ENCODE data around the gene CORO2B.

The CORO2B gene

DNA sequence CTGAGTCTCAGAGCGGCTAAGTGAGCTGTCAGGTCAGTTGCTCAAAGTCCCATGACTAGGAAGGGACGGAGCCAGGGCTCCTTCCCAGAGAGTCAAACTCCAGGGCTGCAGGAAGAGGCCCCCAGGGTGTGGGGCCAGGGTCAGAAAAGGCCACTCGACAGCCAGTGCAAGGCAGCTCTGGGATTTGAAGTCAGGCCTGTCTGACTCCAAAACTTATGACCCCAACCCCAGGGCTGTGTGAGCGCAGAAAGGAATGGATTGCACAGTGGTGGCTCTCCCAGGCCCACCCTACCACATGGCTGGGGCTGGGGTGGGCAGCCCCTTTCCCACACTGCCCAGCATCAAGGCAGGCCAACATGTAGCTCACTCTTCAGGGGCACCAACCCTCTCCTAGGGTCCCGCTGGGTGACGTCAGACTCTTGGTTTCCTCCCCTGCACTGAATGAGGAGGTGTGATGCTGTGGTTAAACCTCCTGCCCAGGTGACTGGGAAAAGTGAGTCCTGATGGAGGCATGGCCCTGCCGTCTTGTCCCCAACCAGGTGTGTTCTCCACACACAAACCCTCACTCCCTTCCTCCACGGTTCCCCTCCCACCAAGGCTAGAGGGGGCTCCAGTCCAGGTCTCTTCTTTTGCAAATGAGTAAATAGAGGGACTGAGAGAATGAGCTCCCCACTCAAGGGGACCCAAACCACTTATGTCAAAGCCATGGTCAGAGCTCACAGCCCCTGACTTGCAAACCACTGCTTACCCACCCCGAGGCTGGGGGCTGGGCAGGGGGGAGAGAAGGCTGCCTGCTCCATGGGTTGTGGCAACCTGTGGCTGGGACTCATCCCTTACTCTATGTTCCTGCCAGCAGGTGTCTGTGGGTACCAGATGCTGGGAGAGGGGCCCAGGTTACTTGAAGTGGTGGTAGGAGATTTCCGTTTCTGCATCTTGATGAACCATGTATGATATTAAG, 23.8 kb upstream of the CORO2B start:
- no peak for DNase-seq (ENCODE audit: low read depth)
- H3K4me3 ChIP-seq (ENCODE audit: low read depth, low read length): no peak overlapping the region
- TF ChIP-seq CTCF (conservative IDR thresholded peaks at IDR 0.05; ENCODE audit: low read depth, low read length): no peak

- no peak overlapping the region for H3K4me3 ChIP-seq (ENCODE audit: low read depth, low read length)
- no peak for DNase-seq (ENCODE audit: low read depth)
- no peak for TF ChIP-seq CTCF (conservative IDR thresholded peaks at IDR 0.05; ENCODE audit: low read depth, low read length)
Measured at GRCh38 chr15:68555679-68556037, 23.1 kb upstream of the CORO2B start.

GRCh38 chr15:68556139-68556990, 22.4 kb upstream of the CORO2B start:
- DNase-seq (ENCODE audit: low read depth): no peak
- no peak overlapping the region for H3K4me3 ChIP-seq (ENCODE audit: low read depth, low read length)
- no peak for TF ChIP-seq CTCF (conservative IDR thresholded peaks at IDR 0.05; ENCODE audit: low read depth, low read length)

- H3K4me3 ChIP-seq (ENCODE audit: low read depth, low read length): no peak overlapping the region
- TF ChIP-seq CTCF (conservative IDR thresholded peaks at IDR 0.05; ENCODE audit: low read depth, low read length): no peak
- DNase-seq (ENCODE audit: low read depth): no peak
Measured at GRCh38 chr15:68557469-68558317, 21.1 kb upstream of the CORO2B start.

DNA sequence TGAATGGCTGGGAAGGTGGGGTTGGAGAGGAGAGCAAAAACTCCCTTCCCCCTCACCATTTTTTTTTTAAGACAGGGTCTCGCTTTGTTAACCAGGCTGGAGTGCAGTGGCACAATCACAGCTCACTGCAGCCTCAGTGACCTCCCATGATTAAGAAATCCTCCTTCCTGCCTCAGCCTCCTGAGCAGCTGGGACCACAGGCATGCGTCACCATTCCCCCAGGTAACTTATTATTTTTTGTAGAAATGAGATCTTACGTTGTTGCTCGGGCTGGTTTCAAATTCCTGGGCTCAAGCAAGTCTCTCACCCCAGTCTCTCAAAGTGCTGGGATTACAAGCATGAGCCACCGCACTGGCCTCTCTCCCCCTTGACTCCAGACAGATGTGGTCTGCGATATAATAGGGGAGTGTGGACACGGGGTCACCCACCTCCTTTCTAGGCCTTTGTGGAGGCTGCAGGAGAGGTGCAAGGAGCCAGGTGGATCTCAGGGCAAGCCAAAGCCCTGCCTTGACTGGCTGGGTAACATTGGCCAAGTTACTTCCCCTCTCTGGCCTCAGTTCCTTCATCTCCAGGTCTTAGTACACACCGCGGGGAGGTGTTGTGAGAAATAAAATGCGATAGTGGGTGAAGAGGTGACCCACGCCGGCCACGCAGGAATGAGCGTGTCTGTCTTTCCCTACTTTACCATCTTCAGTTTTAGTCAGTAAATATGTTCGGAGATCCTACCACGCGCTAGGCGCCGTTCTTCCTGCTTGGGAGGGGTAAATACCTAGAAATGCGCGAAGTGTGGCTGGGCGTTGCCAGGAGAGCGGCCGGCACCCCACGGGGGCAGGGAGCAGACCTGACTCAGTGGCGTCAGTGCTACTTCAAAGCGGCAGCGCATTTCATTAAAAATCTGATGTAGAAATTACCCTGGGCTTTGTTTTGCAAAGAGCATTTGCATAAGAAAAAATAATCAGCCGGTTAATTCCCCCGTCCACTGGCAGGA, 20.2 kb upstream of the CORO2B start:
- no peak for TF ChIP-seq CTCF (conservative IDR thresholded peaks at IDR 0.05; ENCODE audit: low read depth, low read length)
- DNase-seq (ENCODE audit: low read depth): no peak
- H3K4me3 ChIP-seq (ENCODE audit: low read depth, low read length): peak overlapping the region; percentile 62

Data from choroid plexus epithelial cell (primary cell).